Peyer's patch (tissue), 4 donors: ENCODE data around the gene DMPK. TPM values are rescaled to one million over a fixed set of nuclear protein-coding genes. Genes with fewer than 3 reads are reported as not detected.

ENCODE experiments used
- DNase-seq, 3 donors: peaks; one replicate each; pipeline ENCODE4 v3.0.0-alpha.2; 2017 to 2019
- H3K27ac ChIP-seq, 4 donors: fragments of 200-600 bp; sonication (generic); one replicate each; pipeline ENCODE4 v1.5.1; 2016 to 2019
- H3K27me3 ChIP-seq, 2 donors: fragments of 200-600 bp; sonication (generic); one replicate each; pipeline ENCODE4 v1.5.1; 2019
- H3K36me3 ChIP-seq, 3 donors: fragments of 200-600 bp; sonication (generic); one replicate each; pipeline ENCODE4 v1.5.1; 2016 to 2019
- H3K4me1 ChIP-seq, 4 donors: fragments of 200-600 bp; sonication (generic); one replicate each; pipeline ENCODE4 v1.5.1; 2016 to 2019
- H3K4me3 ChIP-seq, 4 donors: fragments of 200-600 bp; sonication (generic); 1 replicate in 3 of 4; 2 replicates in 1 of 4; pipeline ENCODE4 v1.5.1; 2016 to 2019; ENCODE audit warnings: mild to moderate bottlenecking in 1 of 4
- H3K9me3 ChIP-seq, 4 donors: fragments of 200-600 bp; sonication (generic); one replicate each; pipeline ENCODE4 v1.5.1; 2016 to 2019; ENCODE audit warnings: mild to moderate bottlenecking in 1 of 4
- CTCF ChIP-seq, 6 experiments: fragments of 450-650 bp in 4 of 6; fragments of 200-600 bp in 2 of 6; sonication (generic) in 1 of 6; IDR thresholded peaks; one replicate each; pipeline ENCODE4 v1.5.1; 2017 to 2019; ENCODE audit warnings: antibody characterized with exemption in 6 of 6, mild to moderate bottlenecking in 3 of 6, moderate library complexity in 1 of 6
- POLR2A ChIP-seq, 2 donors: fragments of 450-650 bp; IDR thresholded peaks; one replicate each; pipeline ENCODE4 v1.5.1; 2017; ENCODE audit warnings: antibody characterized with exemption in 2 of 2, mild to moderate bottlenecking in 2 of 2, moderate library complexity in 2 of 2
- total RNA-seq, 4 donors: library from RNA; depleted of rRNA; stranded (reverse); fragments of >200 nt; gene quantifications; one replicate each; pipeline ENCODE4 v1.1.0, GENCODE V29; 2016

Gene DMPK
- total RNA-seq, 4 donors from 2014 or later, result 10.5 to 63.5 (median 43.5) TPM

GRCh38 chr19:45766296-45766868, 15.9 kb downstream of the DMPK start:
- no peak for DNase-seq
- TF ChIP-seq CTCF (IDR thresholded peaks at IDR 0.05), result no peak
- no peak for TF ChIP-seq POLR2A (IDR thresholded peaks at IDR 0.05)
- no peaks in the 10 kb centered on the region for H3K36me3 ChIP-seq
- H3K4me3 ChIP-seq, result peak overlapping the region; percentile 50 to 89 (median 84)
- peaks cover 0 to 43% (median 11%) of the 10 kb centered on the region in 4 donors for H3K4me1 ChIP-seq
- H3K9me3 ChIP-seq, result no peaks in the 10 kb centered on the region
- no peaks in the 10 kb centered on the region for H3K27me3 ChIP-seq
- peak overlapping the region; percentile 79 to 99 (median 91) for H3K27ac ChIP-seq

GRCh38 chr19:45765702-45766295, 16.5 kb downstream of the DMPK start:
- H3K27me3 ChIP-seq, result no peaks in the 10 kb centered on the region
- no peak for DNase-seq
- H3K4me3 ChIP-seq, result peak overlapping the region in 1 of 4 donors; percentile 89
- H3K27ac ChIP-seq, result peak overlapping the region in 1 of 4 donors; percentile 49
- no peaks in the 10 kb centered on the region for H3K36me3 ChIP-seq
- H3K9me3 ChIP-seq, result no peaks in the 10 kb centered on the region
- TF ChIP-seq POLR2A (IDR thresholded peaks at IDR 0.05) (no peak), CTCF (IDR thresholded peaks at IDR 0.05) (no peak)
- peaks cover 0 to 37% (median 10%) of the 10 kb centered on the region in 4 donors for H3K4me1 ChIP-seq

GRCh38 chr19:45764945-45765701, 17.2 kb downstream of the DMPK start:
- H3K27ac ChIP-seq, result peak overlapping the region in 1 of 4 donors; percentile 49
- H3K9me3 ChIP-seq, result no peaks in the 10 kb centered on the region
- no peaks in the 10 kb centered on the region for H3K36me3 ChIP-seq
- DNase-seq, result no peak
- no peaks in the 10 kb centered on the region for H3K27me3 ChIP-seq
- TF ChIP-seq CTCF (IDR thresholded peaks at IDR 0.05) (no peak), POLR2A (IDR thresholded peaks at IDR 0.05) (no peak)
- H3K4me1 ChIP-seq, result peaks cover 0 to 36% (median 7%) of the 10 kb centered on the region in 4 donors
- no peak overlapping the region for H3K4me3 ChIP-seq

- DNase-seq, result no peak
Measured at GRCh38 chr19:45764475-45764874, 17.8 kb downstream of the DMPK start.

More at GRCh38 chr19:45764475-45764874, 17.8 kb downstream of the DMPK start:
- H3K4me1 ChIP-seq, result peaks cover 0 to 36% (median 7%) of the 10 kb centered on the region in 4 donors
- H3K4me3 ChIP-seq, result no peak overlapping the region
- TF ChIP-seq CTCF (IDR thresholded peaks at IDR 0.05) (no peak), POLR2A (IDR thresholded peaks at IDR 0.05) (no peak)
- peak overlapping the region in 1 of 4 donors; percentile 49 for H3K27ac ChIP-seq
- no peaks in the 10 kb centered on the region for H3K27me3 ChIP-seq
- H3K9me3 ChIP-seq, result no peaks in the 10 kb centered on the region
- H3K36me3 ChIP-seq, result no peaks in the 10 kb centered on the region
